ENCODE data around the gene UNC13A.

The UNC13A gene

DNA sequence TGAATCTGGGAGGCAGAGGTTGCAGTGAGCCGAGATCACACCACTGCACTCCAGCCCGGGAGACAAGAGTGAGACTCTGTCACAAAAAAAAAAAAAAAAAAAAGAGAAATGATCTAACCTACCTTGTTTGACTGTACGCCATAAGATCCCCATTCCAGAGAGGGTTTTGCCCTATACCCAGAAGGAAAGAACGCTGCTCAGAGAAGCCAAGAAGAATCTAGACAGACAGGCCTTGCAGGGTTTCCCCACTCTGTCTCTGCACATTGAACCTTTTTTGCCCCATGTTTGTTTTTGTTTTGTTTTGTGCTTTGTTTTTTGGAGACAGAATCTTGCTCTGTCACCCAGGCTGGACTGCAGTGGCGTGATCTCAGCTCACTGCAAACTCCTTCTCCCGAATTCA, 23.7 kb upstream of the UNC13A start:
- H3K27me3 ChIP-seq (ENCODE audit: insufficient read depth, poor library complexity, severe bottlenecking) = no peaks in the 10 kb centered on the region
- no peak overlapping the region for H3K27ac ChIP-seq (replicated peaks)
- TF ChIP-seq SPI1 (IDR thresholded peaks at IDR 0.05; ENCODE audit: borderline replicate concordance, low read depth) (no peak), GABPA (IDR thresholded peaks at IDR 0.05; ENCODE audit: low read depth) (no peak), POLR2AphosphoS5 (IDR thresholded peaks at IDR 0.05; ENCODE audit: low read depth) (no peak)
- TF ChIP-seq, protein P1, sequence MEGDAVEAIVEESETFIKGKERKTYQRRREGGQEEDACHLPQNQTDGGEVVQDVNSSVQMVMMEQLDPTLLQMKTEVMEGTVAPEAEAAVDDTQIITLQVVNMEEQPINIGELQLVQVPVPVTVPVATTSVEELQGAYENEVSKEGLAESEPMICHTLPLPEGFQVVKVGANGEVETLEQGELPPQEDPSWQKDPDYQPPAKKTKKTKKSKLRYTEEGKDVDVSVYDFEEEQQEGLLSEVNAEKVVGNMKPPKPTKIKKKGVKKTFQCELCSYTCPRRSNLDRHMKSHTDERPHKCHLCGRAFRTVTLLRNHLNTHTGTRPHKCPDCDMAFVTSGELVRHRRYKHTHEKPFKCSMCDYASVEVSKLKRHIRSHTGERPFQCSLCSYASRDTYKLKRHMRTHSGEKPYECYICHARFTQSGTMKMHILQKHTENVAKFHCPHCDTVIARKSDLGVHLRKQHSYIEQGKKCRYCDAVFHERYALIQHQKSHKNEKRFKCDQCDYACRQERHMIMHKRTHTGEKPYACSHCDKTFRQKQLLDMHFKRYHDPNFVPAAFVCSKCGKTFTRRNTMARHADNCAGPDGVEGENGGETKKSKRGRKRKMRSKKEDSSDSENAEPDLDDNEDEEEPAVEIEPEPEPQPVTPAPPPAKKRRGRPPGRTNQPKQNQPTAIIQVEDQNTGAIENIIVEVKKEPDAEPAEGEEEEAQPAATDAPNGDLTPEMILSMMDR (IDR thresholded peaks at IDR 0.05; ENCODE audit: insufficient read depth, low read length) = no peak
- TF ChIP-seq, protein P2, sequence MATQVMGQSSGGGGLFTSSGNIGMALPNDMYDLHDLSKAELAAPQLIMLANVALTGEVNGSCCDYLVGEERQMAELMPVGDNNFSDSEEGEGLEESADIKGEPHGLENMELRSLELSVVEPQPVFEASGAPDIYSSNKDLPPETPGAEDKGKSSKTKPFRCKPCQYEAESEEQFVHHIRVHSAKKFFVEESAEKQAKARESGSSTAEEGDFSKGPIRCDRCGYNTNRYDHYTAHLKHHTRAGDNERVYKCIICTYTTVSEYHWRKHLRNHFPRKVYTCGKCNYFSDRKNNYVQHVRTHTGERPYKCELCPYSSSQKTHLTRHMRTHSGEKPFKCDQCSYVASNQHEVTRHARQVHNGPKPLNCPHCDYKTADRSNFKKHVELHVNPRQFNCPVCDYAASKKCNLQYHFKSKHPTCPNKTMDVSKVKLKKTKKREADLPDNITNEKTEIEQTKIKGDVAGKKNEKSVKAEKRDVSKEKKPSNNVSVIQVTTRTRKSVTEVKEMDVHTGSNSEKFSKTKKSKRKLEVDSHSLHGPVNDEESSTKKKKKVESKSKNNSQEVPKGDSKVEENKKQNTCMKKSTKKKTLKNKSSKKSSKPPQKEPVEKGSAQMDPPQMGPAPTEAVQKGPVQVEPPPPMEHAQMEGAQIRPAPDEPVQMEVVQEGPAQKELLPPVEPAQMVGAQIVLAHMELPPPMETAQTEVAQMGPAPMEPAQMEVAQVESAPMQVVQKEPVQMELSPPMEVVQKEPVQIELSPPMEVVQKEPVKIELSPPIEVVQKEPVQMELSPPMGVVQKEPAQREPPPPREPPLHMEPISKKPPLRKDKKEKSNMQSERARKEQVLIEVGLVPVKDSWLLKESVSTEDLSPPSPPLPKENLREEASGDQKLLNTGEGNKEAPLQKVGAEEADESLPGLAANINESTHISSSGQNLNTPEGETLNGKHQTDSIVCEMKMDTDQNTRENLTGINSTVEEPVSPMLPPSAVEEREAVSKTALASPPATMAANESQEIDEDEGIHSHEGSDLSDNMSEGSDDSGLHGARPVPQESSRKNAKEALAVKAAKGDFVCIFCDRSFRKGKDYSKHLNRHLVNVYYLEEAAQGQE (IDR thresholded peaks at IDR 0.05; ENCODE audit: insufficient replicate concordance, low read depth) = no peak
- H3K4me3 ChIP-seq (replicated peaks; ENCODE audit: insufficient read depth, low read length) = no peak overlapping the region
- DNase-seq (ENCODE audit: low read depth in 1 of 2, low spot score in 1 of 2) = no peak

DNA sequence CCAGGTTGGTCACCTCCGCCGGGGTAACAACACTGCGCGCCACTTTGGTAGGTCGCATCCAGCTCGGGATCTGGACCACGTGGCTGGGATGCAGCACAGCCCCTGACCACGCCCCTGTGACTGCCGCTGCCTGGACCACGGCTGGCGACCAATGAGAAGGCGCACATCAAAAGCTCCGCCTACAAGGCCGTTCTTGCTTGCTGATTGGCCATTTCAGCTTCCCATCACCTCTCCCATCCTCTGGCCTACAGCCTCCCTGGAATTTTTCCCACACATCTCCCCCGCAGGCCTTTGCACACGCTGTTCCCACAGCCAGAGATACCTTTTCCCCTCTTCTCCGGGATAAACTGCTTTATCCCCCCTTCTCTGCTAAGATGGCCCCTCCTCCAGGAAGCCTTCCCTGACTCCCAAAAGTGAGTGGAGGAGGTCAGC, 18.6 kb upstream of the UNC13A start:
- Histone ChIP-seq H3K27me3 (ENCODE audit: insufficient read depth, poor library complexity, severe bottlenecking) (no peaks in the 10 kb centered on the region), H3K27ac (replicated peaks) (no peak overlapping the region), H3K4me3 (replicated peaks; ENCODE audit: insufficient read depth, low read length) (no peak overlapping the region)
- no peak for DNase-seq (ENCODE audit: low read depth in 1 of 2, low spot score in 1 of 2)
- TF ChIP-seq SPI1 (IDR thresholded peaks at IDR 0.05; ENCODE audit: borderline replicate concordance, low read depth) (no peak), GABPA (IDR thresholded peaks at IDR 0.05; ENCODE audit: low read depth) (no peak), POLR2AphosphoS5 (IDR thresholded peaks at IDR 0.05; ENCODE audit: low read depth) (no peak)
- TF ChIP-seq, protein P1 (IDR thresholded peaks at IDR 0.05; ENCODE audit: insufficient read depth, low read length) = no peak
- TF ChIP-seq, protein P2 (IDR thresholded peaks at IDR 0.05; ENCODE audit: insufficient replicate concordance, low read depth) = no peak

DNA sequence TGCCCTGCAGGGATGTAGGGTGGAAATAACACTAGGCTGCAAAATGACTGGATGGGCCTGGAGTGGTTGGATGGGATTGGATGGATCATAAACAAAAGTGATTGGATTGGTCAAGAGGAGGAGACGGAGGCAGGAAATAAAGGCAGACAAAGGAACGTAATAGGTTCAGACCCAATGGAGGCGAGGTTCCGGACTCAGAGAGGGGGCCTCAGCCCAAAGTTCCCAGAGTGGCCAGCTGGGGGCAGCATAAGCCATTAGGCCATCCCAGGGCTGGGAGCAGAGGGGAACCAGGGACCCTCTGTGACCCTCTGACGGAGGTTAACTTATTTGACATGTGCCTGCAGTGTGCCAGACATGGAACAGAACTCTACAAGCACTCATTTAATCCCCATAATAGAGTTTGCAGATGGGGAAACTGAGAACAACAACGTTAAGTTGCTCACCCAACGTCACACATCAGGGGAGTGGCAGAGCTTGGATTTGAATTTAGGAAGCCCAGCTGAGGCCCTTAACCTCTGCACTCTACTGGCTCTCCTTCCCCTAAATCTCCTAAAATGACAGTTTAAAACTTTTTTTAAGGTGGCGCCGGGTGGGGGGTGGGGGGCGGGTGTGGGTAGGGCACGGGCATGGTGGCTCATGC, 15.8 kb upstream of the UNC13A start:
- H3K27ac ChIP-seq (replicated peaks) = no peak overlapping the region
- TF ChIP-seq, protein P1 (IDR thresholded peaks at IDR 0.05; ENCODE audit: insufficient read depth, low read length) = peak; percentile 85
- TF ChIP-seq SPI1 (IDR thresholded peaks at IDR 0.05; ENCODE audit: borderline replicate concordance, low read depth) = no peak
- TF ChIP-seq GABPA (IDR thresholded peaks at IDR 0.05; ENCODE audit: low read depth) = no peak
- TF ChIP-seq, protein P2 (IDR thresholded peaks at IDR 0.05; ENCODE audit: insufficient replicate concordance, low read depth) = no peak
- no peak for TF ChIP-seq POLR2AphosphoS5 (IDR thresholded peaks at IDR 0.05; ENCODE audit: low read depth)
- H3K4me3 ChIP-seq (replicated peaks; ENCODE audit: insufficient read depth, low read length) = no peak overlapping the region
- DNase-seq (ENCODE audit: low read depth in 1 of 2, low spot score in 1 of 2) = peak in 1 of 2 experiments; percentile 43
- H3K27me3 ChIP-seq (ENCODE audit: insufficient read depth, poor library complexity, severe bottlenecking) = no peaks in the 10 kb centered on the region

Measured in HL-60 (cell line).